OCI-LY3 (cell line): ENCODE data around the gene ERN1.

Source experiments
- H2AFZ ChIP-seq: fragments of 200-600, 300-600 bp; shearing (Covaris generic); 2 replicates; pipeline ENCODE4 v1.6.0; 2014; ENCODE audit warnings: antibody characterized with exemption, low read depth, low read length
- H3K27ac ChIP-seq: fragments of 200-600, 300-600 bp; sonication (generic); 2 replicates; pipeline ENCODE4 v1.5.1; 2014; ENCODE audit warnings: mild to moderate bottlenecking, low read length, moderate library complexity, mixed read lengths
- H3K27me3 ChIP-seq: fragments of 200-600, 300-600 bp; sonication (generic); 2 replicates; pipeline ENCODE4 v1.6.1; 2014; ENCODE audit warnings: low read depth, low read length, mixed read lengths
- H3K36me3 ChIP-seq: fragments of 200-600, 300-600 bp; sonication (generic); replicated peaks from 2 replicates; pipeline ENCODE3; 2014; ENCODE audit warnings: low read depth, low read length, mixed read lengths
- H3K4me1 ChIP-seq: fragments of 300-600, 200-600 bp; sonication (generic); 2 replicates; pipeline ENCODE4 v1.6.1; 2014; ENCODE audit warnings: low read length, mixed read lengths
- H3K4me2 ChIP-seq: fragments of 200-600, 300-600 bp; sonication (generic); 2 replicates; pipeline ENCODE4 v1.6.1; 2014; ENCODE audit warnings: low read length, mixed read lengths
- H3K4me3 ChIP-seq: fragments of 300-600, 200-600 bp; sonication (generic); 2 replicates; pipeline ENCODE4 v1.5.1; 2014; ENCODE audit warnings: antibody characterized with exemption, mild to moderate bottlenecking, low read length, moderate library complexity
- H3K79me2 ChIP-seq: fragments of 300-600, 200-600 bp; shearing (Covaris generic); 2 replicates; pipeline ENCODE4 v1.6.1; 2014; ENCODE audit warnings: mild to moderate bottlenecking, low read length, mixed read lengths
- H3K9ac ChIP-seq: fragments of 300-600, 200-600 bp; shearing (Covaris generic); 2 replicates; pipeline ENCODE4 v1.6.0; 2014; ENCODE audit warnings: mild to moderate bottlenecking, low read length, moderate library complexity
- H3K9me3 ChIP-seq: fragments of 200-600, 300-600 bp; shearing (Covaris generic); 2 replicates; pipeline ENCODE4 v1.6.1; 2014; ENCODE audit warnings: low read length, mixed read lengths; ENCODE audit not compliant: insufficient read depth
- H4K20me1 ChIP-seq: fragments of 200-600, 300-600 bp; sonication (generic); 2 replicates; pipeline ENCODE4 v1.6.1; 2016; ENCODE audit warnings: low read length, mixed read lengths; ENCODE audit not compliant: insufficient read depth
- EZH2phosphoT487 ChIP-seq: fragments of 200-600 bp; shearing (Covaris generic); IDR thresholded peaks from 2 replicates; pipeline ENCODE4 v1.6.1; 2018; ENCODE audit warnings: antibody characterized with exemption, mixed run types, low read depth
- TF ChIP-seq, protein P1 (sequence below): fragments of 200-600, 300-600 bp; sonication (generic); IDR thresholded peaks from 2 replicates; pipeline ENCODE4 v1.5.1; 2014; ENCODE audit warnings: antibody characterized with exemption, low read length, low read depth

The ERN1 gene

GRCh38 chr17:64156670-64157069 lies 26.7 kb upstream of the ERN1 start:
- no peaks in the 10 kb centered on the region for H4K20me1 ChIP-seq
- no peak overlapping the region for H2AFZ ChIP-seq
- TF ChIP-seq, protein P1, sequence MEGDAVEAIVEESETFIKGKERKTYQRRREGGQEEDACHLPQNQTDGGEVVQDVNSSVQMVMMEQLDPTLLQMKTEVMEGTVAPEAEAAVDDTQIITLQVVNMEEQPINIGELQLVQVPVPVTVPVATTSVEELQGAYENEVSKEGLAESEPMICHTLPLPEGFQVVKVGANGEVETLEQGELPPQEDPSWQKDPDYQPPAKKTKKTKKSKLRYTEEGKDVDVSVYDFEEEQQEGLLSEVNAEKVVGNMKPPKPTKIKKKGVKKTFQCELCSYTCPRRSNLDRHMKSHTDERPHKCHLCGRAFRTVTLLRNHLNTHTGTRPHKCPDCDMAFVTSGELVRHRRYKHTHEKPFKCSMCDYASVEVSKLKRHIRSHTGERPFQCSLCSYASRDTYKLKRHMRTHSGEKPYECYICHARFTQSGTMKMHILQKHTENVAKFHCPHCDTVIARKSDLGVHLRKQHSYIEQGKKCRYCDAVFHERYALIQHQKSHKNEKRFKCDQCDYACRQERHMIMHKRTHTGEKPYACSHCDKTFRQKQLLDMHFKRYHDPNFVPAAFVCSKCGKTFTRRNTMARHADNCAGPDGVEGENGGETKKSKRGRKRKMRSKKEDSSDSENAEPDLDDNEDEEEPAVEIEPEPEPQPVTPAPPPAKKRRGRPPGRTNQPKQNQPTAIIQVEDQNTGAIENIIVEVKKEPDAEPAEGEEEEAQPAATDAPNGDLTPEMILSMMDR: no peak
- no peak for TF ChIP-seq EZH2phosphoT487
- H3K4me3 ChIP-seq: no peak overlapping the region
- no peaks in the 10 kb centered on the region for H3K9me3 ChIP-seq
- H3K79me2 ChIP-seq: no peaks in the 10 kb centered on the region
- H3K4me1 ChIP-seq: 0 out of 2 replicates have a peak, but pooled peaks cover 5% of the 10 kb centered on the region
- no peak overlapping the region for H3K4me2 ChIP-seq
- no peaks in the 10 kb centered on the region for H3K36me3 ChIP-seq
- no peak overlapping the region for H3K27ac ChIP-seq
- H3K27me3 ChIP-seq: no peaks in the 10 kb centered on the region
- H3K9ac ChIP-seq: no peak overlapping the region

- no peak overlapping the region for H3K4me3 ChIP-seq
- H3K4me2 ChIP-seq: no peak overlapping the region
- no peaks in the 10 kb centered on the region for H3K79me2 ChIP-seq
- H3K36me3 ChIP-seq: no peaks in the 10 kb centered on the region
- 0 out of 2 replicates have a peak, but pooled peaks cover 5% of the 10 kb centered on the region for H3K4me1 ChIP-seq
- H3K9me3 ChIP-seq: no peaks in the 10 kb centered on the region
- no peaks in the 10 kb centered on the region for H3K27me3 ChIP-seq
- H2AFZ ChIP-seq: no peak overlapping the region
- no peak for TF ChIP-seq EZH2phosphoT487
- TF ChIP-seq, protein P1: no peak
- no peak overlapping the region for H3K9ac ChIP-seq
- no peaks in the 10 kb centered on the region for H4K20me1 ChIP-seq
- H3K27ac ChIP-seq: no peak overlapping the region
Measured at GRCh38 chr17:64155751-64156544, 26.0 kb upstream of the ERN1 start.

GRCh38 chr17:64155129-64155528 lies 25.2 kb upstream of the ERN1 start:
- Histone ChIP-seq H2AFZ (no peak overlapping the region), H3K36me3 (peaks cover 5% of the 10 kb centered on the region), H3K27ac (no peak overlapping the region), H3K4me1 (0 out of 2 replicates have a peak, but pooled peaks cover 5% of the 10 kb centered on the region), H3K9ac (no peak overlapping the region), H4K20me1 (no peaks in the 10 kb centered on the region), H3K4me2 (no peak overlapping the region), H3K9me3 (no peaks in the 10 kb centered on the region), H3K27me3 (no peaks in the 10 kb centered on the region), H3K4me3 (no peak overlapping the region), H3K79me2 (no peaks in the 10 kb centered on the region)
- TF ChIP-seq, protein P1: no peak
- no peak for TF ChIP-seq EZH2phosphoT487

- H3K9ac ChIP-seq: no peak overlapping the region
- no peaks in the 10 kb centered on the region for H3K27me3 ChIP-seq
- peaks cover 5% of the 10 kb centered on the region for H3K36me3 ChIP-seq
- H3K4me3 ChIP-seq: no peak overlapping the region
- H3K9me3 ChIP-seq: no peaks in the 10 kb centered on the region
- no peaks in the 10 kb centered on the region for H3K79me2 ChIP-seq
- H3K4me2 ChIP-seq: no peak overlapping the region
- H3K27ac ChIP-seq: no peak overlapping the region
- no peak overlapping the region for H2AFZ ChIP-seq
- H3K4me1 ChIP-seq: 0 out of 2 replicates have a peak, but pooled peaks cover 5% of the 10 kb centered on the region
- no peaks in the 10 kb centered on the region for H4K20me1 ChIP-seq
- TF ChIP-seq EZH2phosphoT487: no peak
- TF ChIP-seq, protein P1: no peak
Measured at GRCh38 chr17:64154717-64155116, 24.8 kb upstream of the ERN1 start.
